Upper lobe of left lung (tissue), 6 donors: ENCODE results near the gene EPS8. TPM values are rescaled to one million over a fixed set of nuclear protein-coding genes. Genes with fewer than 3 reads are reported as not detected.

Experiments used
- ATAC-seq, 2 donors: fragments of 200-7000 bp; cut with Tn5 transposase; one replicate each; pipeline ENCODE4 v1.9.1; 2022; ENCODE audit warnings: mild to moderate bottlenecking in 2 of 2, moderate library complexity in 2 of 2; ENCODE audit not compliant: low FRiP score in 2 of 2
- DNase-seq, 2 donors: peaks; one replicate each; pipeline ENCODE4 v3.0.0-alpha.2; 2019 to 2020
- H3K27ac ChIP-seq, 4 donors: fragments of 200-600 bp; sonication (generic); one replicate each; pipeline ENCODE4 v1.5.1; 2016 to 2019
- H3K27me3 ChIP-seq, 4 donors: fragments of 200-600 bp; sonication (generic); one replicate each; pipeline ENCODE4 v1.5.1; 2017 to 2019
- H3K36me3 ChIP-seq, 4 donors: fragments of 200-600 bp; sonication (generic); one replicate each; pipeline ENCODE4 v1.5.1; 2016 to 2019
- H3K4me1 ChIP-seq, 4 donors: fragments of 200-600 bp; sonication (generic); one replicate each; pipeline ENCODE4 v1.5.1; 2018 to 2019
- H3K4me3 ChIP-seq, 4 donors: fragments of 200-600 bp; sonication (generic); one replicate each; pipeline ENCODE4 v1.5.1; 2017 to 2019; ENCODE audit warnings: mild to moderate bottlenecking in 2 of 4, moderate library complexity in 1 of 4
- H3K9me3 ChIP-seq, 4 donors: fragments of 200-600 bp; sonication (generic); one replicate each; pipeline ENCODE4 v1.5.1; 2018 to 2019
- EP300 ChIP-seq, 4 donors: sonication (generic); formaldehyde crosslinking; IDR thresholded peaks; one replicate each; pipeline ENCODE4 v1.5.1; 2017; ENCODE audit warnings: antibody characterized with exemption in 4 of 4, control low read depth in 2 of 4
- POLR2A ChIP-seq, 4 donors: fragments of 450-650 bp; IDR thresholded peaks; one replicate each; pipeline ENCODE4 v1.5.1; 2016 to 2017; ENCODE audit warnings: antibody characterized with exemption in 4 of 4, mild to moderate bottlenecking in 2 of 4
- POLR2AphosphoS5 ChIP-seq, 2 donors: sonication (generic); formaldehyde crosslinking; IDR thresholded peaks; one replicate each; pipeline ENCODE4 v1.5.1; 2017; ENCODE audit warnings: antibody characterized with exemption in 2 of 2
- WGBS, 2 donors: methylation state at CpG; one replicate each; pipeline ENCODE4 v1.1.5; 2017 to 2018; 5-methylcytosine and 5-hydroxymethylcytosine counted together
- total RNA-seq, 6 donors: library from RNA; depleted of rRNA in 4 of 6; stranded (reverse); fragments of >200 nt in 4 of 6; gene quantifications; one replicate each; pipeline versions ENCODE4 v1.1.0 to v1.2.1, GENCODE V29; 2016 to 2021
- TF ChIP-seq, protein P1 (sequence below), 6 experiments: fragments of 450-650 bp in 4 of 6; fragments of 200-600 bp in 2 of 6; sonication (generic) in 2 of 6; IDR thresholded peaks; one replicate each; pipeline ENCODE4 v1.5.1; 2016 to 2019; ENCODE audit warnings: antibody characterized with exemption in 6 of 6
- donor health status: DM: no; HTN: no; CAD: no; lungs with moderate emphysema.
- donor health status: DM: no; HTN: yes; CAD: no; lungs with severe emphysema.

Gene EPS8
- total RNA-seq, 6 donors from 2014 or later, result 43.9 to 112 (median 67.2) TPM

DNA sequence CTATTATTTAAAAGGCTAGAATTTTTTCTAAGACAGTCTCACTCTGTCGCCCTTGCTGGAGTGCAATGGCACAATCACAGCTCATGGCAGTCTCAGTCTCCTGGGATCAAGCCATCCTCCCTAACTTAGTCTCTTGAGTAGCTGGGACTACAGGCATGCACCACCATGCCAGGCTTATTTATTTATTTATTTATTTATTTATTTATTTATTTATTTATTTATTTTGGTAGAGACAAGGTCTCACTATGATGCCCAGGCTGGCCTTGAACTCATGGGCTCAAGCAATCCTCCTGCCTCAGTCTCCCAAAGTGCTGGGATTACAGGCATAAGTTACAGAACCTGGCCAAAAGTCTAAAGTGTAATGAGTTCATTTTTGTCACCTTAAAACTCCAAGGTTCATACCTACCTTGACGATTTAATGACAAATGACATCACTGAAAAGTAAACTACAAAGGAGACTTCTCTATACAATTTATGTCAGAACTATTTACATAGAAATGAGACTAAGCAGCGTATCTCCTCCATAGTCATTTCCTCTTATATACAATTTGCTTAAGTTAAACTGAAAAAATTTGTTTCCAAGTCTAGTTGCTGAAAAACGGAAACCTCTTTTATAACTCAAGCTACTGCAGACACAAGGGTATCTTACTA is 78.2 kb downstream of the EPS8 start:
- whole genome bisulfite sequencing, 2 donors, result 80 to 92% methylated on average over 4 of the region's 4 CpGs
- Histone ChIP-seq H3K9me3 (no peaks in the 10 kb centered on the region), H3K27me3 (no peaks in the 10 kb centered on the region), H3K4me1 (peaks cover 2 to 24% (median 15%) of the 10 kb centered on the region in 4 donors), H3K27ac (peak overlapping the region in 1 of 4 donors; percentile 2), H3K4me3 (no peak overlapping the region), H3K36me3 (no peaks in the 10 kb centered on the region)
- no peak for DNase-seq
- ATAC-seq, result no peak
- TF ChIP-seq POLR2AphosphoS5 (IDR thresholded peaks at IDR 0.05) (no peak), EP300 (IDR thresholded peaks at IDR 0.05) (no peak), POLR2A (IDR thresholded peaks at IDR 0.05) (no peak)

DNA sequence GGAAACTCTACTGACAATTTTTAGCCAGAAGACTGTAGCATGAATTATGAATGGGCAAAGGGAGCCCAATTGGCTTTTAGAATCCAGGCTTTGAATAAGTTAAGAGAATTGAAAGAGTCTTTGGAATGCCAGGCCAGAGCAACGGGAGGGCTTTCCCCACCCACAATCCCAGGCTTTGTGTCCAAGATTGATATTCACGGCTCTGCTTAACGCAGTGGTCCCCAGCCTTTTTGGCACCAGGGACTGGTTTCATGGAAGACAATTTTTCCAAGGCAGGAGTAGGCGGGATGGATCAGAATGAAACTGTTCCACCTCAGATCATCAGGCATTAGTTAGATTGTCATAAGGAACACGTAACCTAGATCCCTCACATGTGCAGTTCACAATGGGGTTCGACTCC is 79.6 kb downstream of the EPS8 start:
- ATAC-seq (no peak), DNase-seq (no peak)
- Histone ChIP-seq H3K4me1 (peaks cover 7 to 28% (median 14%) of the 10 kb centered on the region in 4 donors), H3K27ac (no peak overlapping the region), H3K4me3 (no peak overlapping the region), H3K36me3 (no peaks in the 10 kb centered on the region), H3K9me3 (no peaks in the 10 kb centered on the region), H3K27me3 (no peaks in the 10 kb centered on the region)
- WGBS, 2 donors, result 81 to 91% methylated on average over 6 of the region's 6 CpGs
- TF ChIP-seq POLR2AphosphoS5 (IDR thresholded peaks at IDR 0.05), result no peak
- TF ChIP-seq, protein P1, sequence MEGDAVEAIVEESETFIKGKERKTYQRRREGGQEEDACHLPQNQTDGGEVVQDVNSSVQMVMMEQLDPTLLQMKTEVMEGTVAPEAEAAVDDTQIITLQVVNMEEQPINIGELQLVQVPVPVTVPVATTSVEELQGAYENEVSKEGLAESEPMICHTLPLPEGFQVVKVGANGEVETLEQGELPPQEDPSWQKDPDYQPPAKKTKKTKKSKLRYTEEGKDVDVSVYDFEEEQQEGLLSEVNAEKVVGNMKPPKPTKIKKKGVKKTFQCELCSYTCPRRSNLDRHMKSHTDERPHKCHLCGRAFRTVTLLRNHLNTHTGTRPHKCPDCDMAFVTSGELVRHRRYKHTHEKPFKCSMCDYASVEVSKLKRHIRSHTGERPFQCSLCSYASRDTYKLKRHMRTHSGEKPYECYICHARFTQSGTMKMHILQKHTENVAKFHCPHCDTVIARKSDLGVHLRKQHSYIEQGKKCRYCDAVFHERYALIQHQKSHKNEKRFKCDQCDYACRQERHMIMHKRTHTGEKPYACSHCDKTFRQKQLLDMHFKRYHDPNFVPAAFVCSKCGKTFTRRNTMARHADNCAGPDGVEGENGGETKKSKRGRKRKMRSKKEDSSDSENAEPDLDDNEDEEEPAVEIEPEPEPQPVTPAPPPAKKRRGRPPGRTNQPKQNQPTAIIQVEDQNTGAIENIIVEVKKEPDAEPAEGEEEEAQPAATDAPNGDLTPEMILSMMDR (IDR thresholded peaks at IDR 0.05), result no peak

DNA sequence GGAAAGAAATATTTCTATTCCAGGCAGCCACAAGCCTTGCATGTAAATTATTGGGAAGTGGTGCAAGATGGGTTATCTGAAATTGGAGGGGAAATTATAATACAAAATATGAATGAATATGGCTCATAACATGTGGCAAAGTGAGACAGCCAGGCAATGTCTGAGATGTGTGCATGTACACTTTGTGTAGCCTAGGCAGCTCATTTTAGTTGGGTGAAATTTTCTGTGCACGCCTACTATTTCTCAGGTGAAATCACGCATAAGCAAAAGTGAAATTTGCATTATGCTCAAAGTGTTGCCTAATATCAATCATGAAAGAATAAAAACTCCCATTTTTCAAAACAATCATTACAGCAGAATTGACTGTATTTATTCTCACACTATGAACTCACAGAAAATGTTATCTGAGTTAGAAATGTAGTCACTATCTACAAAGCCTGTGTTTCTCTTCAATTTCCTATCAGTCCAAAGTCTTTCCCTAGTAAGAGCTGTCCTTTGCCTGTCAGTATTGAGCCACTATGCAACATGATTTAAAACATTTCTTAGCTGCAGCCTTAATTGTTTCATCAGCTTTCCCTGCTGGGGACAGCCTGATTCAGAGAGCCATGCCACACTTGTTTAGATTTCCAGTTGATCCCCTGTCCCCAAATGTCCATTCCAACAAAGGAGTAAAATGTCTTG is 80.7 kb downstream of the EPS8 start:
- no peak overlapping the region for H3K27ac ChIP-seq
- TF ChIP-seq, protein P1 (IDR thresholded peaks at IDR 0.05), result no peak
- no peak for TF ChIP-seq POLR2AphosphoS5 (IDR thresholded peaks at IDR 0.05)
- no peak for TF ChIP-seq EP300 (IDR thresholded peaks at IDR 0.05)
- no peak for TF ChIP-seq POLR2A (IDR thresholded peaks at IDR 0.05)
- DNase-seq (no peak), ATAC-seq (no peak)
- H3K36me3 ChIP-seq, result no peaks in the 10 kb centered on the region
- 89 to 95% methylated on average over 2 of the region's 2 CpGs for WGBS, 2 donors
- no peaks in the 10 kb centered on the region for H3K27me3 ChIP-seq
- peaks cover 7 to 18% (median 13%) of the 10 kb centered on the region in 4 donors for H3K4me1 ChIP-seq
- no peaks in the 10 kb centered on the region for H3K9me3 ChIP-seq
- H3K4me3 ChIP-seq, result no peak overlapping the region

DNA sequence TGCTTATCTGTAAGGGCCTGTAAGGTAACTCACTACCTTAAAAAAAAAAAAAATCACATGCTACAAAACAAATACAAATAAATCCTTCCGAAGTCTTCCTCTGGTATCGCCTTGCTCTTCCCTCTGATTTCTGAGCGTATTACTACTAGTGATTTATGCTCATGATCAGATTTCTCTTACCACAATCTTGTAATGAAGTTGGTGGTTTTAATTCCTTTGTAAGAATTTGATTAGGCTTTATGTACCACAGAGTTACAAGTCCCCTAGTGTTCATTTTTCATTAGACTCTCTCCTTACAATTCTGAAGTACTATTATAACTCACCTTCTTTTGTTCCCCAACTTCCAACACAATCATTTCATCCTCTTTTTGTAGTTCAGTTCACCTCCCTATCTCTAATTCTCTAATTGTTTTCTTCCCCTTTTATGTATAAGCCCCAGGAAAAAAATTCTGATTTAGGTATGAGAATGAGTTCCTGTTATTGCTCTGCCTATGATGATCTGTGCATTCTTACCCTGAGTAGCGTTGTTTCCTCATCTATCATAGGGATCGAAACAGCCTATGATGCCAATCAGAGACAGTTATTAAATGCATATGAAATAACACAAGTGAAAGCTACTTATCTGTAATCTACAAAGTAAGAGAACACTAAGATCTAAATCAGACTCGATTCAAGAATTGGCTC is 81.5 kb downstream of the EPS8 start:
- DNase-seq (no peak), ATAC-seq (no peak)
- Histone ChIP-seq H3K27ac (no peak overlapping the region), H3K36me3 (no peaks in the 10 kb centered on the region), H3K4me1 (peaks cover 5 to 15% (median 10%) of the 10 kb centered on the region in 4 donors), H3K4me3 (no peak overlapping the region), H3K9me3 (no peaks in the 10 kb centered on the region), H3K27me3 (no peaks in the 10 kb centered on the region)
- TF ChIP-seq EP300 (IDR thresholded peaks at IDR 0.05), result no peak
- no peak for TF ChIP-seq POLR2AphosphoS5 (IDR thresholded peaks at IDR 0.05)
- TF ChIP-seq, protein P1 (IDR thresholded peaks at IDR 0.05), result no peak
- TF ChIP-seq POLR2A (IDR thresholded peaks at IDR 0.05), result no peak
- 61 to 82% methylated on average over 6 of the region's 6 CpGs for WGBS, 2 donors

DNA sequence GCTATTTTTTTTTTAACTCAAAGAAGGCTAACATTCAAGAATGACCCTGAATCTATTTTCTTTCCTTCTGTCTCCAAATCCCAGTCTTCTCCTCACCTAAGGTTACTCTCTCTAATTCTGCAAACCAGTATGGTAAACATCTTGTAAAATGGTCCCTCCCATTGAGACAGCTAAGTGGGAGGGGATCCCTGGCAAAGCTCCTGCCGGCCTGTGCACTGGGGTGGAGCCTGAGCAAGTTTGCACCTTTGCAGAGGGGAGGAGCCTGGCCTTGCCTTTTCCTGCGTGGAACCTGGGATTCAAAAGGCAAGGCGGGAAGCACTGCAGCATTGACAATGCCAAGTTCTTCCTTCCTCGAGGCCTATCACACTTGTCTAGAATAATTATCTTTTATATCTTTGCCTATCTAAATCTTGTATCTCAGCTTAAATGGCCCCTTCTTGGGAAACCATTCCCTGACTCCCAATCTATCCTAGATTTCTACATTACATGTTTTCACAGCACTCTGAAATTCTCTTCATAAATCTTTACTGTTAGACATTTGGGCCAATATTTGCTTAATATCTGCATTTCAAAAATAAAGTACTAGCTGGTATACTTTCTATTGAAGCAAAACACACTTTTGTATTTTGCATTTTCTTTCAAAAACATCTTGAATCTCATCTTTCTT is 83.0 kb downstream of the EPS8 start:
- no peaks in the 10 kb centered on the region for H3K27me3 ChIP-seq
- H3K27ac ChIP-seq, result peak overlapping the region in 1 of 4 donors; percentile 17
- no peaks in the 10 kb centered on the region for H3K9me3 ChIP-seq
- ATAC-seq (no peak), DNase-seq (no peak)
- TF ChIP-seq POLR2A (IDR thresholded peaks at IDR 0.05) (no peak), POLR2AphosphoS5 (IDR thresholded peaks at IDR 0.05) (no peak), EP300 (IDR thresholded peaks at IDR 0.05) (no peak)
- TF ChIP-seq, protein P1 (IDR thresholded peaks at IDR 0.05), result no peak
- peaks cover 10 to 29% (median 22%) of the 10 kb centered on the region in 4 donors for H3K4me1 ChIP-seq
- no peak overlapping the region for H3K4me3 ChIP-seq
- H3K36me3 ChIP-seq, result no peaks in the 10 kb centered on the region
- WGBS, 2 donors, result 65 to 74% methylated on average over 4 of the region's 4 CpGs
